D341Med (cell line): Measurements from ENCODE around the gene LYPD6.

ENCODE experiments used
- DNase-seq: peaks from one replicate; pipeline ENCODE4 v3.0.0; 2012; ENCODE audit warnings: low spot score

Gene LYPD6

GRCh38 chr2:149409506-149409905 is 79.1 kb downstream of the LYPD6 start:
- DNase-seq, result no peak

GRCh38 chr2:149410701-149411484 is 80.5 kb downstream of the LYPD6 start:
- DNase-seq, result no peak

- DNase-seq, result no peak
Observed at GRCh38 chr2:149413487-149413886, 83.1 kb downstream of the LYPD6 start.

GRCh38 chr2:149415086-149415485 is 84.7 kb downstream of the LYPD6 start:
- DNase-seq, result no peak

GRCh38 chr2:149418065-149418464 is 87.7 kb downstream of the LYPD6 start:
- DNase-seq, result no peak

GRCh38 chr2:149420053-149420963 is 89.9 kb downstream of the LYPD6 start:
- DNase-seq, result no peak

GRCh38 chr2:149421791-149422190 is 91.4 kb downstream of the LYPD6 start:
- DNase-seq, result no peak

GRCh38 chr2:149422337-149422990 is 92.1 kb downstream of the LYPD6 start:
- no peak for DNase-seq

GRCh38 chr2:149422991-149423338 is 92.6 kb downstream of the LYPD6 start:
- DNase-seq, result no peak

GRCh38 chr2:149423630-149424029 is 93.2 kb downstream of the LYPD6 start:
- DNase-seq, result no peak

GRCh38 chr2:149427387-149427786 is 97.0 kb downstream of the LYPD6 start:
- no peak for DNase-seq

GRCh38 chr2:149428783-149429182 is 98.4 kb downstream of the LYPD6 start:
- DNase-seq, result no peak

GRCh38 chr2:149430743-149431736 is 100.7 kb downstream of the LYPD6 start:
- DNase-seq, result no peak

GRCh38 chr2:149438330-149438960 is 108.1 kb downstream of the LYPD6 start:
- no peak for DNase-seq

GRCh38 chr2:149441255-149441654 is 110.9 kb downstream of the LYPD6 start:
- DNase-seq, result no peak

GRCh38 chr2:149442346-149442745 is 112.0 kb downstream of the LYPD6 start:
- DNase-seq, result no peak

GRCh38 chr2:149443150-149443549 is 112.8 kb downstream of the LYPD6 start:
- DNase-seq, result no peak

GRCh38 chr2:149446748-149447147 is 116.4 kb downstream of the LYPD6 start:
- DNase-seq, result no peak

GRCh38 chr2:149448315-149448714 is 117.9 kb downstream of the LYPD6 start:
- no peak for DNase-seq

- no peak for DNase-seq
Observed at GRCh38 chr2:149449017-149449416, 118.6 kb downstream of the LYPD6 start.
